GM12878 (cell line): ENCODE data around the gene PACS2. TPM values are rescaled to one million over a fixed set of nuclear protein-coding genes. Genes with fewer than 3 reads are reported as not detected.

ENCODE experiments used
- ATAC-seq: fragments of 200-7000 bp; cut with Tn5 transposase; 3 replicates; pipeline ENCODE4 v1.9.1; 2020; ENCODE audit warnings: mild to moderate bottlenecking, moderate library complexity
- BruUV-seq: library from RNA; stranded (reverse); fragments of 400-500 nt; replicated peaks from 2 replicates; lab custom pipeline; 2021; lab: Mats Ljungman, UMichigan
- CTCF ChIA-PET: fragments of 300-600 bp; sonication (Branson Sonifier 250); formaldehyde crosslinking; extraction: SDS; loops from one replicate; lab custom pipeline; 2021; ENCODE audit warnings: inconsistent platforms; lab: Yijun Ruan, JAX
- POLR2A ChIA-PET: fragments of 350-600 bp; formaldehyde crosslinking; extraction: SDS; loops from one replicate; lab custom pipeline; 2021; ENCODE audit warnings: inconsistent platforms; lab: Charles Lee
- RAD21 ChIA-PET: fragments of 300-600 bp; sonication (Branson Sonifier 250); formaldehyde crosslinking; loops from one replicate; lab custom pipeline; 2023; ENCODE audit warnings: antibody characterized with exemption; ENCODE audit not compliant: unreplicated experiment; lab: Charles Lee
- SMC1A ChIA-PET: fragments of 300-600 bp; sonication (Branson Sonifier 250); formaldehyde crosslinking; loops from one replicate; lab custom pipeline; 2023; ENCODE audit not compliant: unreplicated experiment, uncharacterized antibody; lab: Charles Lee
- DNase-seq: peaks from one replicate; pipeline ENCODE4 v3.0.0-alpha.2; 2011; ENCODE audit warnings: low read depth, low spot score
- FAIRE-seq: peaks from 3 replicates; lab custom pipeline; 2011; peaks lifted over from hg19 to GRCh38; lab: Jason Lieb, UNC
- H2AFZ ChIP-seq: 2 replicates; pipeline ENCODE4 v1.6.0; 2011; ENCODE audit warnings: low read depth, low read length, control low read depth; ENCODE audit not compliant: control insufficient read depth
- H3K27ac ChIP-seq: 2 replicates; pipeline ENCODE4 v1.5.1; 2011; ENCODE audit warnings: control low read depth; ENCODE audit not compliant: control insufficient read depth, insufficient read depth
- H3K27me3 ChIP-seq, 2 experiments: replicated peaks in 1 of 2; 2 replicates each; pipeline versions ENCODE4 v1.6.0 to v1.6.1; 2011; ENCODE audit warnings: low read length in 1 of 2; ENCODE audit not compliant: control insufficient read depth in 2 of 2, insufficient read depth in 2 of 2
- H3K36me3 ChIP-seq, 2 experiments: 2 replicates each; pipeline ENCODE4 v1.5.1; 2011; ENCODE audit warnings: low read length in 1 of 2; ENCODE audit not compliant: control insufficient read depth in 2 of 2, insufficient read depth in 2 of 2
- H3K4me1 ChIP-seq: 2 replicates; pipeline ENCODE4 v1.6.1; 2011; ENCODE audit warnings: mild to moderate bottlenecking, low read length, moderate library complexity, mixed read lengths; ENCODE audit not compliant: control insufficient read depth, insufficient read depth
- H3K4me2 ChIP-seq: 2 replicates; pipeline ENCODE4 v1.6.0; 2011; ENCODE audit warnings: control low read depth; ENCODE audit not compliant: control insufficient read depth, insufficient read depth
- H3K4me3 ChIP-seq: fragments of 200-600 bp; sonication (generic); 2 replicates; pipeline ENCODE4 v1.5.1; 2016
- H3K79me2 ChIP-seq: 2 replicates; pipeline ENCODE4 v1.6.0; 2011; ENCODE audit warnings: low read length; ENCODE audit not compliant: control insufficient read depth, insufficient read depth
- H3K9ac ChIP-seq: 2 replicates; pipeline ENCODE4 v1.8.0; 2011; ENCODE audit warnings: low read length, control low read depth, mixed read lengths; ENCODE audit not compliant: control insufficient read depth, insufficient read depth
- H3K9me3 ChIP-seq: replicated peaks from 3 replicates; pipeline ENCODE4 v1.5.1; 2011; ENCODE audit warnings: mild to moderate bottlenecking, low read length; ENCODE audit not compliant: control insufficient read depth, insufficient read depth
- H4K20me1 ChIP-seq: 2 replicates; pipeline ENCODE4 v1.6.0; 2011; ENCODE audit not compliant: control insufficient read depth, insufficient read depth
- CTCF ChIP-seq, 3 experiments: IDR thresholded peaks in 2 of 3; conservative IDR thresholded peaks in 1 of 3; 2 replicates each; pipeline ENCODE4 v1.5.1; 2011; ENCODE audit warnings: low read depth in 3 of 3, low read length in 3 of 3, mild to moderate bottlenecking in 3 of 3, control low read depth in 2 of 3, moderate library complexity in 2 of 3, inconsistent platforms in 1 of 3, mixed read lengths in 1 of 3; ENCODE audit not compliant: control insufficient read depth in 2 of 3, insufficient read depth in 1 of 3; ENCODE audit errors: extremely low read depth in 1 of 3
- ZNF24 ChIP-seq: fragments of 450-650 bp; IDR thresholded peaks from 2 replicates; pipeline ENCODE4 v1.6.1; 2017; ENCODE audit warnings: antibody characterized with exemption, mild to moderate bottlenecking
- whole genome bisulfite sequencing: methylation state at CpG from one replicate; pipeline ENCODE4 v1.1.6; 2016; ENCODE audit warnings: low lambda C conversion rate; ENCODE audit not compliant: insufficient replicate concordance, insufficient coverage; ENCODE audit errors: missing lambda C conversion rate; 5-methylcytosine and 5-hydroxymethylcytosine counted together
- in situ Hi-C: fragments of 300-500 bp; cut with MboI; formaldehyde crosslinking; loops from 9 replicates; pipeline ENCODE4 v1.14.3; 2018; ENCODE audit warnings: mixed read lengths
- intact Hi-C: fragments of 100-400 bp; cut with micrococcal nuclease; formaldehyde crosslinking; loops from one replicate; pipeline ENCODE4 v1.14.2; 2022; ENCODE audit not compliant: unreplicated experiment
- polyA plus RNA-seq, 11 experiments: library from polyadenylated mRNA; depleted of rRNA in 4 of 11; unstranded in 6 of 11; stranded (reverse) in 5 of 11; fragments of >200 nt; fragmentation: Nextera tagmentation in 4 of 11; fragmentation: Illumina TruSeq in 1 of 11; extraction: Ambion mirVana in 4 of 11; extraction: Trizol in 1 of 11; gene quantifications; 1 replicate in 1 of 11; 2 replicates in 10 of 11; pipeline versions ENCODE4 v1.2.1 to v1.2.3, GENCODE V29; 2011 to 2016; ENCODE audit warnings: inconsistent platforms in 2 of 11, missing spikeins in 2 of 11, low read depth in 1 of 11
- total RNA-seq, 4 experiments: library from RNA; depleted of rRNA in 3 of 4; stranded (reverse); fragments of >200 nt in 3 of 4; fragmentation: Illumina TruSeq in 1 of 4; extraction: Trizol in 1 of 4; gene quantifications; 2 replicates each; pipeline versions ENCODE4 v1.2.1 to v1.2.3, GENCODE V29; 2013 to 2021

The PACS2 gene
- total and polyA plus RNA-seq, 10 of the 15 experiments (the other 5 are each of a cell fraction or from before 2014, with no cell fraction given), result 0.21 to 37.3 (median 9.4) TPM

GRCh38 chr14:105376521-105377440 lies 62.2 kb downstream of the PACS2 start:
- TF ChIP-seq ZNF24, result no peak
- 0 out of 6 replicates have a peak, but pooled peaks of 2 of the 3 experiments have one; percentile 5 to 12 for TF ChIP-seq CTCF (IDR thresholded peaks at IDR 0.05 in 2 of 3, conservative IDR thresholded peaks at IDR 0.05 in 1 of 3; ENCODE audit: control insufficient read depth in 2 of 3, extremely low read depth in 1 of 3, insufficient read depth in 1 of 3, low read depth in 3 of 3, low read length in 3 of 3)
- H3K9ac ChIP-seq, result no peak overlapping the region
- POLR2A ChIA-PET, result no interaction called here
- RAD21 ChIA-PET, result no interaction called here
- H2AFZ ChIP-seq, result no peak overlapping the region
- ATAC-seq, result no peak
- no peak for DNase-seq
- no peaks in the 10 kb centered on the region for H3K9me3 ChIP-seq
- no peak overlapping the region for H3K27ac ChIP-seq
- WGBS, result 56% methylated on average over 30 of the region's 34 CpGs
- H3K4me2 ChIP-seq, result no peak overlapping the region
- H3K4me1 ChIP-seq, result no peaks in the 10 kb centered on the region; the same call in none of the 2 replicates
- CTCF ChIA-PET, result interaction anchor here (0.6 kb wide), 2 partner anchors 133 to 528 kb away, joined by 3 read pairs; no protein-coding TSS in a partner anchor
- SMC1A ChIA-PET, result interaction anchor here (0.9 to 1.1 kb wide), 2 partner anchors 52 to 113 kb away, joined by 3 to 4 read pairs; no protein-coding TSS in a partner anchor
- FAIRE-seq, result no peak
- in situ Hi-C loops, result no loop called here
- H3K79me2 ChIP-seq, result no peaks in the 10 kb centered on the region
- H3K36me3 ChIP-seq, result no peaks in the 10 kb centered on the region
- H3K27me3 ChIP-seq, result no peaks in the 10 kb centered on the region
- BruUV-seq, result no TSS peak
- H4K20me1 ChIP-seq, result no peaks in the 10 kb centered on the region
- intact Hi-C loops, result no loop called here
- H3K4me3 ChIP-seq, result no peak overlapping the region
